Uterus (tissue), 2 donors: Measurements from ENCODE around the gene BMP6.

ENCODE experiments used
- CTCF ChIP-seq, 4 experiments: fragments of 200-600 bp in 2 of 4; fragments of 450-650 bp in 2 of 4; sonication (generic) in 2 of 4; IDR thresholded peaks; one replicate each; pipeline ENCODE4 v1.5.1; 2016 to 2019; ENCODE audit warnings: antibody characterized with exemption in 4 of 4, mild to moderate bottlenecking in 2 of 4, moderate library complexity in 1 of 4
- POLR2A ChIP-seq, 2 donors: fragments of 450-650 bp; IDR thresholded peaks; one replicate each; pipeline ENCODE4 v1.6.1; 2016; ENCODE audit warnings: antibody characterized with exemption in 2 of 2, mild to moderate bottlenecking in 1 of 2, moderate library complexity in 1 of 2

- no peak for TF ChIP-seq CTCF (IDR thresholded peaks at IDR 0.05)
- no peak for TF ChIP-seq POLR2A (IDR thresholded peaks at IDR 0.05)
These were observed 93.6 kb downstream of the BMP6 start for GRCh38 chr6:7819431-7820015.
